ENCODE results near the gene ANKDD1A.

GRCh38 chr15:64944961-64945360, 33.3 kb downstream of the ANKDD1A start:
- TF ChIP-seq CTCF (IDR thresholded peaks at IDR 0.05; ENCODE audit: insufficient read depth, low read length, poor library complexity, severe bottlenecking) (no peak), EZH2phosphoT487 (conservative IDR thresholded peaks at IDR 0.05; ENCODE audit: low read length) (no peak)
